Activated naive CD4-positive, alpha-beta T cell treated with anti-CD3 and anti-CD28 coated beads, Interleukin-2, amount 50 U/mL, for 72 hours (primary cell): ENCODE data around the gene TBC1D8. TPM values are rescaled to one million over a fixed set of nuclear protein-coding genes. Genes with fewer than 3 reads are reported as not detected.
"Not testable (repeated sequence)": the region's sequence is repeated elsewhere in the genome, so short reads cannot be mapped to it uniquely, and the experiment has no call there.

Experiments
- ATAC-seq, 2 donors: fragments of 150-1000 bp; cut with Tn5 transposase; 2 replicates each; pipeline ENCODE4 v1.10.0; 2021; ENCODE audit warnings: mild to moderate bottlenecking in 2 of 2, moderate library complexity in 2 of 2
- DNase-seq, 2 donors: peaks; one replicate each; pipeline ENCODE4 v3.0.0; 2021 to 2022; ENCODE audit warnings: low spot score in 2 of 2
- H3K27ac Mint-ChIP-seq, 2 donors: one replicate each; pipeline ENCODE4 v1.8.0; 2022; ENCODE audit warnings: mild to moderate bottlenecking in 2 of 2, mixed read lengths in 2 of 2
- H3K36me3 Mint-ChIP-seq, 2 donors: one replicate each; pipeline ENCODE4 v1.8.0; 2022; ENCODE audit warnings: mixed read lengths in 2 of 2
- H3K9me3 Mint-ChIP-seq, 2 donors: one replicate each; pipeline ENCODE4 v1.8.0; 2022; ENCODE audit warnings: mixed read lengths in 2 of 2
- total RNA-seq, 2 donors: library from RNA; stranded (reverse); gene quantifications; one replicate each; pipeline ENCODE4 v1.2.3, GENCODE V29; 2022

TBC1D8 gene
- total RNA-seq, 2 donors from 2014 or later, result 2.6 to 12.1 TPM

DNA sequence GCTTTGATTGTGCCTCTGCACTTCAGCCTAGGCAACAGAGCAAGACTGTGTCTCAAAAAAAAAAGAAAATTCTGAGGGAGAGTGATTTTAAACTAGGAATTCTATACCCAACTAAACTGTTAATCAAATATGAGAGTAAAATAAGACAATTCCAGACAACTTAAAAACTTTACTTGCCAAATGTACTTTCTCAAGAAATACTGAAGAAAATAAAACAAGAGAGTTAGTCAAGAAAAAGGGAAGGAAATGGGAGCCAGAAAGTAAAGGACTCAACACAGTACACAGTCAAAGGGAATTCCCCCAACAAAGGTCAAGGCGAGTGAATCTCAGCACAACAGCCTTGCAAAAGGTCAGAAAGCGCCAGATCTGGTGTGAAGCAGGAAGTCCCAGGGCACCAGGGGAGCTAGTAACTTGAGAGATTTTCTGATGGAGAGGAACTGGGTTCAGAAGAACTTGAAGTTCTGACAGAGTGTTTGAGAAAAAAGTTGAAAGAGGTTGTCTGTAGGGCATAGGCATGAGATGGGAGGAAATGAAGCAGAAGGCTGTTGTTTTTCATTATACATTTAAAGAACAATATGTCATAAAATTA is 22.6 kb upstream of the TBC1D8 start:
- peaks cover 15 to 40% of the 10 kb centered on the region in 2 donors for H3K36me3 Mint-ChIP-seq
- DNase-seq, result peak; percentile 20 to 75
- H3K27ac Mint-ChIP-seq, result peak overlapping the region; percentile 66 to 85
- H3K9me3 Mint-ChIP-seq, result peaks cover 14 to 23% of the 10 kb centered on the region in 2 donors
- peak; percentile 78 to 100 for ATAC-seq

DNA sequence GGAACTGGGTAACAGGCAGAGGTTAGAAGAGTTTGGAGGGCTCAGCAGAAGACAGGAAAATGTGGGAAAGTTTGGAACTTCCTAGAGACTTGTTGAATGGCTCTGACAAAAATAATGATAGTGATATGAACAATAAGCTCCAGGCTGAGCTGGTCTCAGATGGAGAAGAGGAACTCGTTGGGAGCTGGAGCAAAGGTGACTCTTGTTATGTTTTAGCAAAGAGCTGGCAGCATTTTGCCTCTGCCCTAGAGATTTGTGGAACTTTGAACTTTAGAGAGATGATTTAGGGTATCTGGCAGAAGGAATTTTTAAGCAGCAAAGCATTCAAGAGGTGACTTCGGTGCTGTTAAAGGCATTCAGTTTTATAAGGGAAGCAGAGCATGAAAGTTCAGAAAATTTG is 18.6 kb upstream of the TBC1D8 start:
- not testable (repeated sequence) for DNase-seq, ATAC-seq, H3K27ac Mint-ChIP-seq
- peaks cover 22 to 35% of the 10 kb centered on the region in 2 donors for H3K9me3 Mint-ChIP-seq
- peaks cover 29 to 55% of the 10 kb centered on the region in 2 donors for H3K36me3 Mint-ChIP-seq

DNA sequence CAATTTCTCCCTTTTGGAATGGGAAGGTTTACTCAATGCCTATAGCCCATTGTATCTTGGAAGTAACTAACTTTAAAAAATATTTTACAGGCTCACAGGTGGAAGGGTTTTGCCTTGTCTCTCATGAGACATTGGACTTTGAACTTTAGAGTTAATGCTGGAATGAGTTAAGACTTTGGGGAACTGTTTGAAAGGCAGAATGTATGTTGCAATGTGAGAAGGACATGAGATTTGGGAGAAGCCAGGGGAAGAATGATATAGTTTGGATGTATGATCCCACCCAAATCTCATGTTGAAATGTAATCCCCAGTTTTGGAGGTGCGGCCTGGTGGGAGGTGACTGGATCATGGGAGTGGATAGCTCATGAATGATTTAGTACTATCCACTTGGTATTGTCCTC is 17.5 kb upstream of the TBC1D8 start:
- Mint-ChIP-seq H3K27ac (no peak overlapping the region), H3K36me3 (peaks cover 29 to 47% of the 10 kb centered on the region in 2 donors), H3K9me3 (peaks cover 18 to 32% of the 10 kb centered on the region in 2 donors)
- DNase-seq (no peak), ATAC-seq (no peak)

DNA sequence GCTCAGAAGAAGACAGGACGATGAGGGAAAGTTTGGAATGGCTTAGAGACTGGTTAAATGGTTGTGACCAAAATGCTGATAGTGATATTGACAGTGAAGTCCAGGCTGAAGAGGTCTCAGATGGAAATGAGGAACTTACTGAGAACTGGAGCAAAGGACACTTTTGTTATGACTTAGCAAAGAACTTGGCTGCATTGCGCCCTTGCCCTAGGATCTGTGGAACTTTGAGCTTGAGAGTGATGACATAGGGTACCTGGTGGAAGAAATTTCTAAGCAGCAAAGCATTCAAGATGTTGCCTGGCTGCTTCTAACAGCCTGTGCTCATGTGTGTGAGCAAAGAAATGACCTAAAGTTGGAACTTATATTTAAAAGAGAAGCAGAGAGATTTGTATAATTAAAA is 16.4 kb upstream of the TBC1D8 start:
- DNase-seq, H3K27ac Mint-ChIP-seq, ATAC-seq: not testable (repeated sequence)
- Mint-ChIP-seq H3K9me3 (peaks cover 18 to 29% of the 10 kb centered on the region in 2 donors), H3K36me3 (peaks cover 29 to 39% of the 10 kb centered on the region in 2 donors)

DNA sequence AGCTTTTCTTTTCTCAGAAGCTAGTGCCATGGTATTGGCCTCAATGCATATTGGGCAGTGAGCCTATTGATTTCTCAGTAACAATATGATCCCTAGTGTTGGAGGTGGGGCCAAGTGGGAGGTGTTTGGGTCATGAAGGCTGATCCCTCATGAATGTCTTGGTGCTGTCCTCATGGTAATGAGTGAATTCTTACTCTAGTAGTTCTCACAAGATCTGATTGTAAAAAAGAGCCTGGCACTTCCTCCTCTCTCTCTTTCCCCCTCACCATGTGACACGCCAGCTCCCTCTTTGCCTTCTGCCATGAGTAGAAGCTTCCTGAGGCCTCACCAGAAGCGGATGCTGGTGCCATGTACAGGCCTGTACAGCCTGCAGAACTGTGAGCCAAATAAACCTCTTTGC is 12.8 kb upstream of the TBC1D8 start:
- ATAC-seq (no peak), DNase-seq (no peak)
- H3K36me3 Mint-ChIP-seq, result peaks cover 14 to 16% of the 10 kb centered on the region in 2 donors
- peak overlapping the region in 1 of 2 donors; percentile 11 for H3K27ac Mint-ChIP-seq
- peaks cover 8 to 12% of the 10 kb centered on the region in 2 donors for H3K9me3 Mint-ChIP-seq

DNA sequence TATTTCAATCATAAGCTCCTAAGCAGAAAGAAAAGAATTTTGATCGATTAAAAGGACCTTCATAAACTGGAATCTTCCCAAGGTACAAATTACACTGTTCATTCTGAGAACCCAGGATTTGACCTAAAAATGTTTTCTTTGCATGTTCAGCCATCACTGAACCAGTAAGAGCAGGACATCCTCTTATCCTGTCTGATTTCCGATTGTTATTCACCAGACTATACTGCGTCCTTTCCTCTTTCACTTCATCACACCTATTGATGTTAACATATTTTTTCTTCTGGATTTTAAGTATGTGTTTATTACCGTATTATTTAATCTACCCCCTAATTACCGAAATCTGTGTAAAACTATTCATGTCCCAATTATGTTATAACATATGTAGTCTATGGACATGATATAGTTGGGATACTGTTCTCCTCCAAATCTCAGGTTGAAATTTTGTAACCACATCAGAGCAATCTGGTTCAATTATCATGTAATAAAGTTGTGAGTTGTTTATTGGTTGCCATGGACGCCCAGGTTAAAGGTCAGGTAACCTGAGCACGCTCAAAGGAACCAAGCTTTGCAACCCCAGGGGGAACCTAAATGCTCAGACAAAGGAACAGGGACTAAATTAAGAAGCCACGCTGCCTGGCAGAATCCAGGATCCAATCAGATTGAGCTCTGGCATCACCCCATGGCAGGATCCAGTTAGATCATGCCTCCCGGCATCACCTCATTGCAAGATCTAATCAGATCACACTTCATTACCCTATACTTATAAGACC is 11.6 kb upstream of the TBC1D8 start:
- Mint-ChIP-seq H3K27ac (no peak overlapping the region), H3K9me3 (peaks cover 8% of the 10 kb centered on the region in 2 donors), H3K36me3 (peaks cover 4 to 8% of the 10 kb centered on the region in 2 donors)
- DNase-seq (no peak), ATAC-seq (no peak)

DNA sequence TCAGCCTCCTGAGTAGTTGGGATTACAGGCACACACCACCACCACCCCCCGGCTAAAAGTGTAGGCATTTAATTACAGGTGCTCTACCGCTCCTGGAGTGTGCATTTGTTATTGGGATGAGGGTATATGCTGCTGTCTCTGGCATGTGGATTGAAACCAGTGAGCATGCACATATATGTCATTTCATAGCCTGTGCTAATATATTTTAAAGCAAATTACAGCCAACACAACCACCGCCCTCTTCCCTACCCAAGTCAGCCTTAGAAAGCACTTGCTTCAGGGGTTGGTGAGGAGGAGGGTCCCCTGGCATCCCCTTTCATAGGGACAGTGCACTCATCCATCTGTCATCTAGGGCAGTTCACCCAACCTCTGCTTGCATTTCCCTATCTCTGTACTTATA is 10.5 kb upstream of the TBC1D8 start:
- H3K9me3 Mint-ChIP-seq, result no peaks in the 10 kb centered on the region
- no peak for ATAC-seq
- no peak for DNase-seq

DNA sequence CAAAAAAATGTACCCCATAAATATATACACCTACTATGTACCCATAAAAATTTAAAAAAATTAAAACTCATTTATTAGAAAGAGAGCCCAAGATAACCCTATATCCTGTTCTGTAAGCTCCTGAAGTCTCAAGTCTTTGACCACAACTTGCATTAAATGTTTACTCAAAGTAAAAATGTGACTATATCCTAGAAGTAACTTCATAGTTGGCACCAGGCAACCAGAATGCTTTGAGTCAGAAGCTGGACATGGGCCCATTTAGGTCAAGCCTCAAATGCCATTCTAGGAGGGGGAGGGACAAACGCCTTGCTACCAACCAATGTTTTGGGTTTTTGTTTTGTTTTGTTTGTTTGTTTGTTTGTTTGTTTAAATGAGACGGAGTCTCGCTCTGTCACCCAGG is 9.3 kb upstream of the TBC1D8 start:
- no peak overlapping the region for H3K27ac Mint-ChIP-seq
- ATAC-seq, result no peak
- no peak for DNase-seq

More for the DNA sequence above, 10.5 kb upstream of the TBC1D8 start:
- no peaks in the 10 kb centered on the region for H3K36me3 Mint-ChIP-seq
- H3K27ac Mint-ChIP-seq, result no peak overlapping the region

DNA sequence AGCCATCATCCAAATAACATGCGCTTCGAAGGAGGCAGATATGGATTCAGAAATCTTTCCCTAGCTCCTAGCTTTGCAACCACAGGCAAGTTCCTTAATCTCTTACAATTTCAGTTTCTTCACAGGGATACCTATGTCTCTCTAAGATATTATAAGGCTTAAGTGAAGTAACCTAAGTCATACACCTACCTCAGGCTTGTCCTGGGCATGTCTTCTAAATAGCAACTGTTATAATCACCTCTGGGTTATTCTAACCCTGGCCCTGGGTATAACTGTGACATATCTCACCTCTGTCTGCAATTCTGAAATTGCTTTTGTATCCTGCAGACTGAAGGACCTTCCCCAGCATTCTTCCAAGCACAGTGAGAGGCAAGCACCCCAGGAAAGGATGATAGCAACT is 8.3 kb upstream of the TBC1D8 start:
- Mint-ChIP-seq H3K27ac (no peak overlapping the region), H3K36me3 (no peaks in the 10 kb centered on the region), H3K9me3 (no peaks in the 10 kb centered on the region)
- DNase-seq (no peak), ATAC-seq (no peak)

More for the DNA sequence above, 9.3 kb upstream of the TBC1D8 start:
- Mint-ChIP-seq H3K36me3 (no peaks in the 10 kb centered on the region), H3K9me3 (no peaks in the 10 kb centered on the region)

DNA sequence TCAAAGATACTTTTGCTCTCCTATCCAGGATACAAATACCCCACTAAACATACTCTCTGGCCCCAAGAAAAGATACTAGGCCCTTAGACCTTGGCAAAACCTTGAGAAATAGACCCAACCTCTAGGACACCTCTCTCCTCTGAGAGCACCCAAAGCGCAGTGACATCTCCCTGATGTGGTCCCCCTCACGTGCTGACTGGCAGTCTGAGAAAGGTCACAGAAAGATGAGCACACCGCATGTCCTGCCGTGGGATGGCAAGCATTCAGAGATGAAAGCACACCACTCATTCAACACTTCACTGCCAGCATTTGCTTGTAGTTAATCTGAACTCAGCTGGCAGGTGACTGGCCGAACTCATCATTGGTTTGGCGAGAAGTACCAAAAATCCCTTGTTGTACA is 6.1 kb upstream of the TBC1D8 start:
- no peak for DNase-seq
- no peaks in the 10 kb centered on the region for H3K36me3 Mint-ChIP-seq
- peak; percentile 41 to 83 for ATAC-seq
- no peaks in the 10 kb centered on the region for H3K9me3 Mint-ChIP-seq
- H3K27ac Mint-ChIP-seq, result peak overlapping the region in 1 of 2 donors; percentile 40

DNA sequence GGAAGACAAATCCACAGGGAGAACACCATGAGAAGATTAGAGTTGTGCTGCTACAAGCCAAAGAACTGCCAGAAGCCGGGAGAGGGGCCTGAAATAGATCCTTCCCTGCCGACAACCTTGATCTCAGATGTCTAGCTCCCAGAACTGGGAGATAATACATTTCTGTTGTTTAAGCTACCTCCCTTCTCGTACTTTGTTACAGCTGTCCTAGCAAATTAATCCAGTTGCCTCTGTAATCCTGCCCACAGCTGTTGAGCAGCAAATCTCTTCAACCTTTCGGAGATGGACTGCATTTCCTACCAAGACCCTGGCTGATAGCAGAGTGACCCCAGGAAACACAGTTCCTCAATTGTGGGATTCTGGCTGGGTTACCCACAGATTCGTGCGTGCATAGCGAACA is 2.6 kb upstream of the TBC1D8 start:
- no peak for DNase-seq
- H3K27ac Mint-ChIP-seq, result no peak overlapping the region

DNA sequence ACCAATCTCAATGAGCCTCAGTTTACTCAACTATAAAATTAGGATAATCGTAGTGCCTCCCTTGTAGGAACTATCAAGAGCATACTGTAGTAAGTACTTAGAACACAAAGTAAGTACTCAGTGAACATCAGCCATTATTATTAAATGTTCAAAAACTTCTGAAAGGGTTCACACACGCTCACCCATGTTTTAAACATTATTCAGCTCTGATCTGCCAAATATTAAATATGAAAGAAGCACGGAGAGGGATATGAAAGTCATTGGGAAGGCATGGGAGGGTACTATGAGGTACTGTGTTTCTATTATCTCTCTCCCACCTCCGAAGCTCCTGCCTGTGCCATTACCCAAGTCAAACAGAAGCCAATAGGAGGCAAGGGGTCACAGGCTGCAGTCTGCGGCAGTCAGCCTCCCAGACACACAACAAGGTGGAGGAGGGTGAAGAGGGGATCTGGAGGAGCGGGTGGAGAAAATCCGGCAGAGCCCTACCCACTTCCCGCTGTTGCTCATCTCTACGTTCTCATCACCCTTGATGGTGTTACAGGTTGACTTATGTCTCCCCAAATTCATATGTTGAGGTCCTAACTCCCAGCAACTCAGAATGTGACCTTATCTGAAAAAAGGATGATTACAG is 2.0 kb upstream of the TBC1D8 start:
- DNase-seq (no peak), ATAC-seq (no peak)
- H3K36me3 Mint-ChIP-seq, result no peaks in the 10 kb centered on the region
- no peak overlapping the region for H3K27ac Mint-ChIP-seq
- no peaks in the 10 kb centered on the region for H3K9me3 Mint-ChIP-seq

More for the DNA sequence above, 2.6 kb upstream of the TBC1D8 start:
- H3K9me3 Mint-ChIP-seq, result no peaks in the 10 kb centered on the region
- ATAC-seq, result no peak
- no peaks in the 10 kb centered on the region for H3K36me3 Mint-ChIP-seq

DNA sequence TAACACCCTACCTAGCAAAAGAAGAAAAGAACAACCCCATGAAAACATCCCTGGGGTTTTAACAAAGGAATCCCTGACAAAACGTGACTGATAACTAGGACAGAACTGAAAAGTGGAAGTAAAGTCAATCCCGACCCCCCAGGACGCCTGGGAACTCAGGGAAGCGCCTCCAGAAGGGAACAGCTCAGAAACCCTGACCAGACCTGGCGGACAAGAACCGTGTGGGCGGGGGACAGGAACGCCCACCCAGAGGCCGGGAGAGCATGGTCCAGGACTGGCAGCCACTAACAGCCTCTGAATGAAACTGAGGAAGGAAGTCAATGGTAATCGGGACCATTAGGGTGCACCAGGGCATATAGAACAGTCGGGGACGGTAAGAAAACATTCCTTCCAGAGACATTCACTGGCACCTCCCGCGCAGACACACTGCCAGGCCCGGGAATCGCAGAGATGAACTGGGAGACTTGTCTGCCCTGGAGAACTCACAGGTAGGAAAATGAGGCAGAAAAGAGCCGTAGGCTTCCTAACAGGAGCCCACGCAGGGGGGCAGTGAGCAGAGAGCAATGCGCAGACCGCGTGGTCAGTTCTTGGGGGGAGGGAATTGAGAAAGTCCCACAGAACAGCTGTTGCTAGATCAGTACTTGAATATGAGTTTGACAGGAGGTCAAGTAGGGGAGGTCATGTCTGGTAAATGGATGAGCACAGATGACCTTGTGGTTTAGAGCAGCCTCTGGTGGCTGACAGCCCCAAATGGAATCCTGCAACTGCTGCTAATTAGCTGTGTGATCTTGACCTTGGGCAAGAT is 1.3 kb upstream of the TBC1D8 start:
- ATAC-seq, result peak; percentile 19 to 32
- Mint-ChIP-seq H3K27ac (peak overlapping the region in 1 of 2 donors; percentile 66), H3K36me3 (no peaks in the 10 kb centered on the region), H3K9me3 (no peaks in the 10 kb centered on the region)
- peak in 1 of 2 donors; percentile 5 for DNase-seq

DNA sequence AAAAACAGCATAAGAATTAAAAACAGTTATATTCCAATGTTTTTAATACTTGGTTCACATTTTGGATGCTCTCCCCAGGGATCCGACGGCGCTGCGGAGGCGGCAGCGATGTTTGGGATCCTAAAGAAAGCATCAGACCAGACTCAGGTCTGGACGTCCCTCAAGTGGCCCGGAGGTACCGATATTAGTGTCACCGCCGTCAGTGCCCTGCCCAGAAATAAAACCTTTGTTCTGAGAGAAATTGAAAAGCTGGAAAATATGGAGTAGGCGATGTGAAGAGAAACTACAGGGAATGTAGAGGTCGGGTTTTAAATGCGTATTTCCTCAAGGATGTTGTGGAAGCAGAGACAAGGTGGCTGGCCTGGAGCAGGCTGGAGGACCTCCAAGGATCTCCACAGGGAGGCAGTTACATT is 683 bp upstream of the TBC1D8 start:
- Mint-ChIP-seq H3K27ac (peak overlapping the region in 1 of 2 donors; percentile 66), H3K36me3 (no peaks in the 10 kb centered on the region), H3K9me3 (no peaks in the 10 kb centered on the region)
- no peak for DNase-seq
- peak in 1 of 2 donors; percentile 32 for ATAC-seq

DNA sequence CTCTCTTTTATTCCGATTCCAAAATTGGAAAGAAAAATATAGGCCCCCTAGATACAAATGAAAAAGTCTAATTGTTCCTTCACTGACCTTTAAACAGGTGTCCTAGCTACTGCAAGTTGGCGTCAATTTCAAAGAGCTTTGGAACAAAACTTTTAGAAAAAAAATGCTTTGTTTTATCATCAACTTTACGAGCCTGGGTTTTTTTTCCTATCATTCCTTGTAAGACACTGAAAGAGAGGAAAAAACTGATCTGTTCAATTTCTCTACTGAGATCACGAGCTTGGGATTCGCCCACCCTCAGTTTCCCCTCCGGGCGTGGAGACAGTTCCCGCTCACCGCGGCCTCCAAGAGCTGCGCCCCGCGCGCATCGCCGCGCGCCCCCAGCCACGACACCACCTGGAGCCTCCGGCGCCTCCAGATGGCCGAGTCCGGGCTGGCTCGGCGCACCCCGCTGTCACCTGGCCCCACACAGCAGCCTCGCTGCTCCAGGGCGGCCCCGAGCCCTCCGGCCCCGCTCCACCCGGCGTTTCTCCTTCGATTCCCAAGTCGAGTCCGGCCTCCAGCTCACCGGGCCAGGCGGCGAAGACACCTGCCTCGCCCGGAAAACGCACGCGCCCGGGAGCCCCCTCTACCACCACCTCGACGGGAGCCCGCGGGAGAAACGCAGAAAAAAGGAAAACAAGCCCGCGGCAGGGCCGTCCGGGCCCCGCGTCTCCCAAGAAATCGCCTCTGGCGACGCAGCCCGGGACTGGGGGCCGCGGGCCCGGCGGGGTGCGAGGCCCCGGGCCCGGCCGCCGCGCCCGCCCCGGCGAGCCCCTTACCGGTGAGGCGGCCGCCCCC is 656 bp downstream of the TBC1D8 start:
- ATAC-seq (peak; percentile 28 to 31), DNase-seq (peak; percentile 18 to 60)
- H3K9me3 Mint-ChIP-seq, result no peaks in the 10 kb centered on the region
- no peak overlapping the region for H3K27ac Mint-ChIP-seq
- no peaks in the 10 kb centered on the region for H3K36me3 Mint-ChIP-seq
